Smooth muscle cell of the brain vasculature (primary cell): Measurements from ENCODE around the gene RPS6KA4.

ENCODE experiments used
- DNase-seq: peaks from one replicate; pipeline ENCODE4 v3.0.0-alpha.2; 2012; ENCODE audit warnings: low read depth, low spot score

The RPS6KA4 gene

GRCh38 chr11:64366751-64367150 is 7.8 kb downstream of the RPS6KA4 start:
- DNase-seq, result no peak

GRCh38 chr11:64367931-64368672 is 9.1 kb downstream of the RPS6KA4 start:
- no peak for DNase-seq

- no peak for DNase-seq
Measured at GRCh38 chr11:64368673-64369074, 9.7 kb downstream of the RPS6KA4 start.

GRCh38 chr11:64369440-64370421 is 10.8 kb downstream of the RPS6KA4 start:
- DNase-seq, result no peak

- DNase-seq, result no peak
Measured at GRCh38 chr11:64371201-64371600, 12.2 kb downstream of the RPS6KA4 start.

- no peak for DNase-seq
Measured at GRCh38 chr11:64372021-64372420, 13.1 kb downstream of the RPS6KA4 start.

- DNase-seq, result no peak
Measured at GRCh38 chr11:64372802-64373597, 14.0 kb downstream of the RPS6KA4 start.

GRCh38 chr11:64373598-64373974 is 14.6 kb downstream of the RPS6KA4 start:
- no peak for DNase-seq

- no peak for DNase-seq
Measured at GRCh38 chr11:64376071-64376470, 17.1 kb downstream of the RPS6KA4 start.

GRCh38 chr11:64378335-64378880 is 19.4 kb downstream of the RPS6KA4 start:
- DNase-seq, result no peak

- no peak for DNase-seq
Measured at GRCh38 chr11:64379160-64379559, 20.2 kb downstream of the RPS6KA4 start.

- DNase-seq, result no peak
Measured at GRCh38 chr11:64379817-64380709, 21.1 kb downstream of the RPS6KA4 start.

- no peak for DNase-seq
Measured at GRCh38 chr11:64381350-64381749, 22.4 kb downstream of the RPS6KA4 start.

GRCh38 chr11:64382047-64382446 is 23.1 kb downstream of the RPS6KA4 start:
- DNase-seq, result no peak

- DNase-seq, result no peak
Measured at GRCh38 chr11:64382586-64382985, 23.6 kb downstream of the RPS6KA4 start.

GRCh38 chr11:64383580-64383979 is 24.6 kb downstream of the RPS6KA4 start:
- no peak for DNase-seq

- DNase-seq, result no peak
Measured at GRCh38 chr11:64384028-64384737, 25.2 kb downstream of the RPS6KA4 start.

- DNase-seq, result no peak
Measured at GRCh38 chr11:64384981-64385944, 26.3 kb downstream of the RPS6KA4 start.
